Breast epithelium (tissue), 3 donors: ENCODE measurements around the gene SLC6A7.

Experiments used
- CTCF ChIP-seq, 3 donors: fragments of 450-650 bp; IDR thresholded peaks; one replicate each; pipeline ENCODE4 v1.5.1; 2016 to 2017; ENCODE audit warnings: antibody characterized with exemption in 3 of 3, mild to moderate bottlenecking in 3 of 3, moderate library complexity in 3 of 3
- POLR2A ChIP-seq: fragments of 450-650 bp; IDR thresholded peaks from one replicate; pipeline ENCODE4 v1.6.1; 2016; ENCODE audit warnings: antibody characterized with exemption, mild to moderate bottlenecking, moderate library complexity
- POLR2AphosphoS5 ChIP-seq, 3 donors: sonication (generic); formaldehyde crosslinking; IDR thresholded peaks; one replicate each; pipeline ENCODE4 v1.6.1; 2017; ENCODE audit warnings: antibody characterized with exemption in 3 of 3

DNA sequence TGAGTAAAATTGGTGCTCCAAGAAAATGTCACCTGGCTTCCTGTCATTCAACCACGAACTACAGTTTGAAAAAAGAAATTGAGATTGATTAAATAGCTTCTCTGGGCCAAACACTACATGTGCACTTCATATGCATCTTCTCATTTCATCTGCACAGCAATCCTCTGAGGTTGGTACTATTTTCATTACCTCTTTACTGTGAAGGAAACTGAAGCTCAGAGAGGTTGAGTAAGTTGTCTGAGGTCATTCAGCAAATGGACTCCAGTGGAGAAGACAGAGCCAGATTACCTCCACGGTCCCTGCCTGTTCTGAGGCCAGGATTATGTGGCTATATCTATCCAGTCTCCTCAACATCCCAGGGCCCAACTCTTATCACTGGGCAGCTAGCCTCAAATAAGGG lies 46.5 kb downstream of the SLC6A7 start:
- no peak for TF ChIP-seq CTCF (IDR thresholded peaks at IDR 0.05)
- TF ChIP-seq POLR2A: no peak
- TF ChIP-seq POLR2AphosphoS5 (IDR thresholded peaks at IDR 0.05): no peak
